Occipital lobe (tissue), 3 donors: ENCODE measurements around the gene LPCAT1. TPM values are rescaled to one million over a fixed set of nuclear protein-coding genes. Genes with fewer than 3 reads are reported as not detected.

Experiments used
- DNase-seq: peaks from one replicate; lab custom pipeline; 2025; lab: John Stamatoyannopoulos, UW
- small RNA-seq: library from RNA; depleted of rRNA; stranded (forward); fragments of <200 nt; gene quantifications from one replicate; pipeline ENCODE3, GENCODE V24; 2014
- total RNA-seq: library from RNA; depleted of rRNA; stranded (reverse); fragments of >200 nt; gene quantifications from one replicate; pipeline ENCODE4 v1.2.3, GENCODE V29; 2014

Gene LPCAT1
- total RNA-seq, 1 donor from 2014 or later: 129 TPM

GRCh38 chr5:1412163-1412562 lies 111.6 kb downstream of the LPCAT1 start:
- DNase-seq: no peak

Small RNAs within 50 kb of the gene (small RNA-seq; reads per million reads assigned to genes)
- not detected for gene MIR6075

Other genes with a start within 250 kb of the LPCAT1 start
- not detected for gene TERT, start 228.9 kb downstream of the LPCAT1 start, total RNA-seq
- 101 TPM for gene CLPTM1L, start 178.9 kb downstream of the LPCAT1 start, total RNA-seq
- gene SLC6A3, start 78.5 kb downstream of the LPCAT1 start, total RNA-seq: not detected